MCF 10A (cell line): ENCODE measurements around the gene PRMT7. TPM values are rescaled to one million over a fixed set of nuclear protein-coding genes. Genes with fewer than 3 reads are reported as not detected.

Experiments
- BruUV-seq: library from RNA; stranded (reverse); fragments of 400-500 nt; replicated peaks from 2 replicates; lab custom pipeline; 2021; lab: Mats Ljungman, UMichigan
- CTCF ChIA-PET: fragments of 300-600 bp; sonication (Branson Sonifier 250); formaldehyde crosslinking; extraction: SDS; loops from one replicate; lab custom pipeline; 2021; ENCODE audit warnings: antibody characterized with exemption, inconsistent platforms; lab: Yijun Ruan, JAX
- POLR2A ChIA-PET: fragments of 300-600, 350-650 bp; sonication (Branson Sonifier 250); formaldehyde crosslinking; extraction: SDS; loops from one replicate; lab custom pipeline; 2020; ENCODE audit warnings: antibody characterized with exemption, inconsistent platforms; lab: Yijun Ruan, JAX
- DNase-seq: peaks from one replicate; pipeline ENCODE4 v3.0.0-alpha.2; 2018; ENCODE audit not compliant: unreplicated experiment
- H3K27ac Mint-ChIP-seq: one replicate; pipeline ENCODE4 v1.8.0; 2022; ENCODE audit warnings: mild to moderate bottlenecking, low read depth, mixed read lengths; ENCODE audit not compliant: unreplicated experiment
- H3K27me3 Mint-ChIP-seq: one replicate; pipeline ENCODE4 v1.8.0; 2022; ENCODE audit warnings: mixed read lengths; ENCODE audit not compliant: insufficient read depth, unreplicated experiment
- H3K36me3 Mint-ChIP-seq: one replicate; pipeline ENCODE4 v1.8.0; 2022; ENCODE audit warnings: mild to moderate bottlenecking, moderate library complexity, mixed read lengths; ENCODE audit not compliant: insufficient read depth, unreplicated experiment
- H3K4me1 Mint-ChIP-seq: one replicate; pipeline ENCODE4 v1.8.0; 2022; ENCODE audit warnings: mixed read lengths; ENCODE audit not compliant: insufficient read depth, unreplicated experiment
- H3K4me3 Mint-ChIP-seq: one replicate; pipeline ENCODE4 v1.8.0; 2022; ENCODE audit warnings: mild to moderate bottlenecking, moderate library complexity, mixed read lengths; ENCODE audit not compliant: unreplicated experiment
- H3K9me3 Mint-ChIP-seq: one replicate; pipeline ENCODE4 v1.8.0; 2022; ENCODE audit warnings: mixed read lengths; ENCODE audit not compliant: unreplicated experiment
- intact Hi-C: fragments of 100-400 bp; cut with micrococcal nuclease; formaldehyde crosslinking; loops from 2 replicates; pipeline ENCODE4 v1.14.1; 2022
- total RNA-seq: library from RNA; stranded (reverse); gene quantifications from 2 replicates; pipeline ENCODE4 v1.2.3, GENCODE V29; 2022
- TF ChIP-seq, protein P1 (sequence below): fragments of 200-600 bp; IDR thresholded peaks from one replicate; pipeline ENCODE4 v1.8.0; 2022; ENCODE audit warnings: antibody characterized with exemption, mild to moderate bottlenecking; ENCODE audit not compliant: unreplicated experiment

PRMT7 gene
- total RNA-seq, 1 experiment from 2014 or later: 33.2 TPM

DNA sequence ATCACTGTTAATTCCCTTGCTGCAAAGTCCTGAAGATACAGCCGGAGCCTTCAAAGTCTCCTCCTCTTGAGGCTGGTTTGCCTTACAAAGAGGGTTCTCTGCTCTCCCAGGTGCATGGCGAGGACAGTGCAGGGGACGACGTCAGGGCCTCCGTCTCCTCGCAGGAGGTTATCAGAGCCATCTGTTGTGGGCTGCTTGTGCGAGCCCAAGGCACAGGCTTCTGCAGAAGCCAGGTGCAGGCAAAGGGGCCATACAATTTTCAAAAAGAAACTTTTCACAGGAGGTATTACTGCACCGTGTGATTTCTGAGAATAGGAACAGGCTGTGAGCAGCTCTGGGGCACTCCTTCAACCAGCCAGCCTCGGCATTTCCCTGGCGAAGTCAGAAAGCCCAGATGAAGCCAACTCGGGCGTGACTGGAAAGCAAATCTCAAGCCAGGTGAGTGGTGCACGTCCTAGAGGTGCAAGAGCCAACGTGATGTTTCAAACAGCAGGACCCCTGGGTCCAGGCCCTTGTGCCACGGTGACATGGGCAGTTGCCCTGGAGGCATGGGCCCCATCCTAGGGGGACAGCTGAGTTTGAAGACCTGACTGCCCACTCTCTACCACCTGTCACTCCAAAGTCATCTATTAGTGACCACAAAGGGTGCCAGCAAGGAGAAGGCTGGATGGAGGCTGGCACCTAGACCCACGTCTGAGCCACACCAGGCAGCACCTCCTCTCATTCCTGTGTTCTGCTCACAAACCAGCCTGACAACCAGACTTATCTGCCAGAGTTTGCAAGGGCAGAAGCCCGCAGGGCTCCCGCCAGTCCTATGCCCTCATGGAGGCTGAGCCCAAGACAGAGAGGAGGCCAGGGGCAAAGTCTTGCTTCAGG, 68.9 kb downstream of the PRMT7 start:
- H3K9me3 Mint-ChIP-seq: no peaks in the 10 kb centered on the region
- ChIA-PET CTCF (no interaction called here), POLR2A (no interaction called here)
- intact Hi-C loops: no loop called here
- no peak overlapping the region for H3K27ac Mint-ChIP-seq
- no TSS peak for BruUV-seq
- H3K36me3 Mint-ChIP-seq: no peaks in the 10 kb centered on the region
- TF ChIP-seq, protein P1, sequence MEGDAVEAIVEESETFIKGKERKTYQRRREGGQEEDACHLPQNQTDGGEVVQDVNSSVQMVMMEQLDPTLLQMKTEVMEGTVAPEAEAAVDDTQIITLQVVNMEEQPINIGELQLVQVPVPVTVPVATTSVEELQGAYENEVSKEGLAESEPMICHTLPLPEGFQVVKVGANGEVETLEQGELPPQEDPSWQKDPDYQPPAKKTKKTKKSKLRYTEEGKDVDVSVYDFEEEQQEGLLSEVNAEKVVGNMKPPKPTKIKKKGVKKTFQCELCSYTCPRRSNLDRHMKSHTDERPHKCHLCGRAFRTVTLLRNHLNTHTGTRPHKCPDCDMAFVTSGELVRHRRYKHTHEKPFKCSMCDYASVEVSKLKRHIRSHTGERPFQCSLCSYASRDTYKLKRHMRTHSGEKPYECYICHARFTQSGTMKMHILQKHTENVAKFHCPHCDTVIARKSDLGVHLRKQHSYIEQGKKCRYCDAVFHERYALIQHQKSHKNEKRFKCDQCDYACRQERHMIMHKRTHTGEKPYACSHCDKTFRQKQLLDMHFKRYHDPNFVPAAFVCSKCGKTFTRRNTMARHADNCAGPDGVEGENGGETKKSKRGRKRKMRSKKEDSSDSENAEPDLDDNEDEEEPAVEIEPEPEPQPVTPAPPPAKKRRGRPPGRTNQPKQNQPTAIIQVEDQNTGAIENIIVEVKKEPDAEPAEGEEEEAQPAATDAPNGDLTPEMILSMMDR: no peak
- no peak overlapping the region for H3K4me3 Mint-ChIP-seq
- peaks cover 8% of the 10 kb centered on the region for H3K27me3 Mint-ChIP-seq
- DNase-seq: no peak
- H3K4me1 Mint-ChIP-seq: no peaks in the 10 kb centered on the region

DNA sequence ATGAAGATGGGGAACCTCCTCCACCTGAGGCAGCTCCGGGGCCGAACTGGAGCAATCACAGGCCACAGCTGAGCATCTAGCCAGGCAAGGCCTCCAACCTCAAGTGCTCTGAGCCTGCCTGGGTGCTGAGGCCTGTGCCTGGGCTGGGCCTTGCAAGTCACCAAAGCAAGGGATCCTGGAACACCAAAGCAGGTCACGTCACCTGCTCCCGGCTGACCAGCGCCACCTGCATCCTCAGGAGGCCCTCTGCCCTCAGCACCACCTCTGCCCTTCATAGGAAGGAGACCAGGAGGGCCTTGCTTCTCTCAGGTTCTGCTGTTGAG, 69.5 kb downstream of the PRMT7 start:
- Mint-ChIP-seq H3K4me3 (no peak overlapping the region), H3K9me3 (no peaks in the 10 kb centered on the region), H3K36me3 (no peaks in the 10 kb centered on the region), H3K4me1 (no peaks in the 10 kb centered on the region), H3K27me3 (peaks cover 3% of the 10 kb centered on the region), H3K27ac (no peak overlapping the region)
- TF ChIP-seq, protein P1: no peak
- CTCF ChIA-PET: no interaction called here
- BruUV-seq: no TSS peak
- POLR2A ChIA-PET: no interaction called here
- intact Hi-C loops: no loop called here
- no peak for DNase-seq

DNA sequence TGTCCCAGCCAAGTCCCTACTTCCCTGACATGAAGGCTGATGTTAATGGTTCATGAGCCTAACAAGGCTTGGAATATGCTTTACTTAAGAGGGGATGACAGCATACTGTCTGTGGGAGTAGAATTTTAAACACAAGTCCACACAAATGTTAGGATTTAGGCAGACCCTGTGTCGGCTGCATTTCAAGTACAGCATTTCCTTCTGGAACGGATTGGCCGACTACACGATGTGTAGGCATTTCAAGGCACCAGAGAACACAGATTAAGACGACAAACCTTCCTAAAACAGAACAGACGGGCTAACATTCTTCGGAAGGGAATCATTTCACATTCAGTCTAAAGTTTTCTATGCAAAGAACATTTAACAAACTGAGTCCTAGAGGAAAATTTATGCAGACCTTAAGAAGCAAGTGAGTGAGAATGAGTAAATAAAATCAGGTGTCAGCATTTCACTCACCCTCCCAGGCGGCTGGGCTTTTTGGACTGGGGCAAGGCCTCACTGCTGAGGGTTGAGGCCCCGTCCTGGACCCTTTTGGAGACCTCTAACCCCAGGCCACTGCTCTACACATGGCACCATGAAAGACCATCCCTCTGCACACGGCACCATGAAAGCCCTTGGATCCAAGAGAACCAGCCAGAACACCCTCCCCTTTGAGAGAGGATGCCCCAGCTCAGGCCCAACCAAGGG, 70.0 kb downstream of the PRMT7 start:
- no peak for DNase-seq
- TF ChIP-seq, protein P1: no peak
- POLR2A ChIA-PET: no interaction called here
- no peaks in the 10 kb centered on the region for H3K4me1 Mint-ChIP-seq
- BruUV-seq: no TSS peak
- no peak overlapping the region for H3K27ac Mint-ChIP-seq
- H3K4me3 Mint-ChIP-seq: no peak overlapping the region
- no peaks in the 10 kb centered on the region for H3K27me3 Mint-ChIP-seq
- CTCF ChIA-PET: interaction anchor here (1.4 to 1.8 kb wide), 2 partner anchors 11 to 16 kb away, joined by 3 to 8 read pairs; no protein-coding TSS in a partner anchor
- no peaks in the 10 kb centered on the region for H3K9me3 Mint-ChIP-seq
- intact Hi-C loops: no loop called here
- no peaks in the 10 kb centered on the region for H3K36me3 Mint-ChIP-seq

DNA sequence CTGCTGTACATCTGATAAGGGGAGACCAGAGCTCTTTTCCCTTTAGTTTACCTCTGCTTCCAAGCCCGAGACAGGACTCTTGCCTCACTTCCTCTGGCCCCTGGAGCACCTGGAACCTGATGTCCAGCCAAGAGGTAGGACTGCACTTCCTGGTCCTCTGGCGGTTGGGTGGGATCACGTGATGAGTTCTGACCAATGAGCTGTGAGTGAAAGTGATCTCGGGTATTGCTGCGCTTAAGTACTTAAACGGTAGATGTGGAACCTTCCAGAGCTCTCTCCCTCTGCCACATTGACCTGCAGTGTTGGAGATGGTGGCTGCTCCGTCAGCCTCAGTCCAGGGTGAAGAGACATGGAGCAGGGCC, 70.5 kb downstream of the PRMT7 start:
- H3K9me3 Mint-ChIP-seq: no peaks in the 10 kb centered on the region
- ChIA-PET CTCF (interaction anchor here (1.0 to 1.8 kb wide), 3 partner anchors 12 to 15 kb away, joined by 3 to 8 read pairs (median 3); no protein-coding TSS in a partner anchor), POLR2A (interaction anchor here (0.6 kb wide), 1 partner anchor 255 kb away, joined by 3 read pairs; no protein-coding TSS in a partner anchor)
- BruUV-seq: no TSS peak
- intact Hi-C loops: no loop called here
- H3K4me1 Mint-ChIP-seq: no peaks in the 10 kb centered on the region
- no peak overlapping the region for H3K27ac Mint-ChIP-seq
- no peak for DNase-seq
- H3K27me3 Mint-ChIP-seq: no peaks in the 10 kb centered on the region
- H3K36me3 Mint-ChIP-seq: no peaks in the 10 kb centered on the region
- no peak overlapping the region for H3K4me3 Mint-ChIP-seq
- TF ChIP-seq, protein P1: no peak
